SU-DHL-6 (cell line): ENCODE measurements around the gene APBA2.

Experiments
- H2AFZ ChIP-seq: fragments of 200-600 bp; sonication (generic); 2 replicates; pipeline ENCODE4 v1.6.1; 2014; ENCODE audit warnings: low read depth, mild to moderate bottlenecking, moderate library complexity, mixed read lengths, antibody characterized with exemption, low read length; ENCODE audit not compliant: severe bottlenecking
- H3F3A ChIP-seq: fragments of 200-600 bp; shearing (Covaris generic); 2 replicates; pipeline ENCODE4 v1.6.0; 2016; ENCODE audit warnings: antibody characterized with exemption, mild to moderate bottlenecking; ENCODE audit not compliant: insufficient read depth
- H3K27ac ChIP-seq: fragments of 200-600 bp; sonication (generic); 2 replicates; pipeline ENCODE4 v1.5.1; 2016; ENCODE audit warnings: low read depth, mild to moderate bottlenecking, low read length, moderate library complexity, mixed read lengths
- H3K27me3 ChIP-seq: fragments of 200-600 bp; sonication (generic), shearing (Covaris generic); 2 replicates; pipeline ENCODE4 v1.6.0; 2014; ENCODE audit warnings: mild to moderate bottlenecking, low read length
- H3K36me3 ChIP-seq: fragments of 200-600 bp; sonication (generic); 2 replicates; pipeline ENCODE4 v1.6.1; 2014; ENCODE audit warnings: mild to moderate bottlenecking, low read length, mixed read lengths
- H3K4me2 ChIP-seq: fragments of 300-600, 200-600 bp; shearing (Covaris generic), sonication (generic); 2 replicates; pipeline ENCODE4 v1.6.0; 2014; ENCODE audit warnings: low read length, low read depth, mild to moderate bottlenecking; ENCODE audit not compliant: poor library complexity, severe bottlenecking
- H3K4me3 ChIP-seq: fragments of 200-600 bp; sonication (generic); 2 replicates; pipeline ENCODE4 v1.5.1; 2014; ENCODE audit warnings: antibody characterized with exemption, low read length, mild to moderate bottlenecking, mixed read lengths; ENCODE audit not compliant: insufficient read depth, poor library complexity, severe bottlenecking
- H3K79me2 ChIP-seq: fragments of 200-600 bp; sonication (generic); 2 replicates; pipeline ENCODE4 v1.6.1; 2014; ENCODE audit warnings: mild to moderate bottlenecking, low read length, moderate library complexity; ENCODE audit not compliant: insufficient read depth
- H3K9ac ChIP-seq: fragments of 200-600 bp; sonication (generic); 2 replicates; pipeline ENCODE4 v1.7.0; 2014; ENCODE audit warnings: mild to moderate bottlenecking, low read length
- H3K9me2 ChIP-seq: fragments of 200-600 bp; sonication (generic); replicated peaks from 2 replicates; pipeline ENCODE4 v1.6.1; 2014; ENCODE audit warnings: low read length; ENCODE audit not compliant: insufficient read depth
- H3K9me3 ChIP-seq: fragments of 200-600 bp; sonication (generic); 2 replicates; pipeline ENCODE4 v1.6.1; 2014; ENCODE audit warnings: low read length, mixed read lengths; ENCODE audit not compliant: insufficient read depth
- H4K20me1 ChIP-seq: fragments of 200-600 bp; sonication (generic); 2 replicates; pipeline ENCODE4 v1.6.1; 2014; ENCODE audit warnings: low read depth, mild to moderate bottlenecking, antibody characterized with exemption, low read length, moderate library complexity, mixed read lengths
- EZH2phosphoT487 ChIP-seq: fragments of 200-600 bp; sonication (generic), shearing (Covaris generic); conservative IDR thresholded peaks from 2 replicates; pipeline ENCODE4 v1.6.1; 2018; ENCODE audit warnings: mild to moderate bottlenecking, antibody characterized with exemption, low read length, moderate library complexity, mixed read lengths
- TF ChIP-seq, protein P1 (sequence below): fragments of 200-600 bp; sonication (generic); IDR thresholded peaks from one replicate; pipeline ENCODE4 v1.5.1; 2017; ENCODE audit warnings: antibody characterized with exemption, mild to moderate bottlenecking, low read length, moderate library complexity; ENCODE audit not compliant: insufficient read depth, poor library complexity, severe bottlenecking

Gene APBA2

GRCh38 chr15:28946803-28947202 lies 61.0 kb downstream of the APBA2 start:
- Histone ChIP-seq H3F3A (no peaks in the 10 kb centered on the region), H3K9ac (no peak overlapping the region), H3K27ac (no peak overlapping the region), H3K4me2 (no peak overlapping the region), H3K79me2 (no peaks in the 10 kb centered on the region), H4K20me1 (no peaks in the 10 kb centered on the region), H3K27me3 (no peaks in the 10 kb centered on the region), H3K9me2 (no peaks in the 10 kb centered on the region), H2AFZ (no peak overlapping the region), H3K4me3 (no peak overlapping the region), H3K9me3 (no peaks in the 10 kb centered on the region), H3K36me3 (no peaks in the 10 kb centered on the region)
- TF ChIP-seq EZH2phosphoT487 = no peak
- TF ChIP-seq, protein P1, sequence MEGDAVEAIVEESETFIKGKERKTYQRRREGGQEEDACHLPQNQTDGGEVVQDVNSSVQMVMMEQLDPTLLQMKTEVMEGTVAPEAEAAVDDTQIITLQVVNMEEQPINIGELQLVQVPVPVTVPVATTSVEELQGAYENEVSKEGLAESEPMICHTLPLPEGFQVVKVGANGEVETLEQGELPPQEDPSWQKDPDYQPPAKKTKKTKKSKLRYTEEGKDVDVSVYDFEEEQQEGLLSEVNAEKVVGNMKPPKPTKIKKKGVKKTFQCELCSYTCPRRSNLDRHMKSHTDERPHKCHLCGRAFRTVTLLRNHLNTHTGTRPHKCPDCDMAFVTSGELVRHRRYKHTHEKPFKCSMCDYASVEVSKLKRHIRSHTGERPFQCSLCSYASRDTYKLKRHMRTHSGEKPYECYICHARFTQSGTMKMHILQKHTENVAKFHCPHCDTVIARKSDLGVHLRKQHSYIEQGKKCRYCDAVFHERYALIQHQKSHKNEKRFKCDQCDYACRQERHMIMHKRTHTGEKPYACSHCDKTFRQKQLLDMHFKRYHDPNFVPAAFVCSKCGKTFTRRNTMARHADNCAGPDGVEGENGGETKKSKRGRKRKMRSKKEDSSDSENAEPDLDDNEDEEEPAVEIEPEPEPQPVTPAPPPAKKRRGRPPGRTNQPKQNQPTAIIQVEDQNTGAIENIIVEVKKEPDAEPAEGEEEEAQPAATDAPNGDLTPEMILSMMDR = no peak

GRCh38 chr15:28947221-28947674 lies 61.5 kb downstream of the APBA2 start:
- H3K4me3 ChIP-seq = no peak overlapping the region
- H3K27me3 ChIP-seq = no peaks in the 10 kb centered on the region
- H3K9me3 ChIP-seq = no peaks in the 10 kb centered on the region
- no peaks in the 10 kb centered on the region for H3K9me2 ChIP-seq
- H3K9ac ChIP-seq = no peak overlapping the region
- H3F3A ChIP-seq = no peaks in the 10 kb centered on the region
- no peaks in the 10 kb centered on the region for H4K20me1 ChIP-seq
- no peak overlapping the region for H3K27ac ChIP-seq
- H2AFZ ChIP-seq = no peak overlapping the region
- no peak for TF ChIP-seq EZH2phosphoT487
- TF ChIP-seq, protein P1 = no peak
- no peaks in the 10 kb centered on the region for H3K36me3 ChIP-seq
- no peak overlapping the region for H3K4me2 ChIP-seq
- H3K79me2 ChIP-seq = no peaks in the 10 kb centered on the region

DNA sequence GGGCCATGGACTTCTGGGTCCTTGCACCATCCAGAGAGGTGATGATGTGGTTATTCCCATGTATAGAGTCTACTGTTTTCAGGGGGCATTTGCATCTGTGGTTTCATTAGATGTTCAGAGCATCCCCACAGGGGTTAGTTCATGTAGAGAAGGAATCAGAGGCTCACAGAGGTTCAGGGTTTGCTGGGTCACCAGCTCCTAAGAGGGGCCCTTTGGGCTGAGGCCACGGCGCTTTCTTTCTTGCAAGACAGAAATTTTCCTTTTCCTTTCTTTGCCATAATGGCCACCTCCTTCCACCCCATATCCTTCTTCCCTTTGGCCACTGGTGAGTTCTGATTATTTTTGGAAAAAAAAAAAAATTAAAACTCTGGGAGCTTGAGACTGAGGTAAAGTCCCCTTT lies 62.3 kb downstream of the APBA2 start:
- Histone ChIP-seq H4K20me1 (no peaks in the 10 kb centered on the region), H3F3A (no peaks in the 10 kb centered on the region), H3K27ac (no peak overlapping the region), H3K9me2 (no peaks in the 10 kb centered on the region), H3K27me3 (no peaks in the 10 kb centered on the region), H3K9ac (no peak overlapping the region), H3K4me2 (no peak overlapping the region), H3K79me2 (no peaks in the 10 kb centered on the region), H3K4me3 (no peak overlapping the region), H2AFZ (no peak overlapping the region), H3K36me3 (no peaks in the 10 kb centered on the region), H3K9me3 (no peaks in the 10 kb centered on the region)
- TF ChIP-seq, protein P1 = no peak
- TF ChIP-seq EZH2phosphoT487 = no peak
